K562 (cell line): Measurements from ENCODE around the gene MRPL27. TPM values are rescaled to one million over a fixed set of nuclear protein-coding genes. Genes with fewer than 3 reads are reported as not detected.

ENCODE experiments used
- IRF2 ChIP-seq: sonication (generic); formaldehyde crosslinking; IDR thresholded peaks from 2 replicates; pipeline ENCODE4 v1.8.1; 2022; ENCODE audit warnings: mild to moderate bottlenecking, missing genetic modification reagents
- MBD2 ChIP-seq: sonication (generic); IDR thresholded peaks from 2 replicates; pipeline ENCODE4 v1.6.1; 2016; ENCODE audit warnings: low read depth, borderline replicate concordance
- POLR2A ChIP-seq: fragments of 450-650 bp; conservative IDR thresholded peaks from 2 replicates; pipeline ENCODE4 v1.6.1; 2016
- SAP30 ChIP-seq: fragments of 200-600 bp; sonication (generic); IDR thresholded peaks from 2 replicates; pipeline ENCODE4 v1.6.1; 2012; ENCODE audit warnings: borderline replicate concordance, low read depth, mild to moderate bottlenecking, moderate library complexity, low read length, control low read depth, inconsistent platforms; ENCODE audit not compliant: insufficient read depth, poor library complexity, severe bottlenecking
- SIX5 ChIP-seq, 2 experiments: IDR thresholded peaks; 2 replicates each; pipeline ENCODE4 v1.6.1; 2011; ENCODE audit warnings: low read length in 2 of 2, borderline replicate concordance in 1 of 2, low read depth in 1 of 2, mild to moderate bottlenecking in 1 of 2, moderate library complexity in 1 of 2; ENCODE audit not compliant: insufficient read depth in 1 of 2
- SNRNP70 ChIP-seq: fragments of 200-400 bp; formaldehyde crosslinking; optimal IDR thresholded peaks from 2 replicates; pipeline ENCODE3; 2017; ENCODE audit warnings: low read depth, low read length
- SRF ChIP-seq, 2 experiments: fragments of 250-450, 450-650 bp in 1 of 2; sonication (Bioruptor Pico) in 1 of 2; sonication (generic) in 1 of 2; formaldehyde crosslinking; IDR thresholded peaks; 2 replicates each; pipeline versions ENCODE4 v1.5.0 to v1.5.1; 2020 to 2022; ENCODE audit warnings: mild to moderate bottlenecking in 1 of 2, missing genetic modification reagents in 1 of 2
- ZFX ChIP-seq: sonication (generic); formaldehyde crosslinking; IDR thresholded peaks from 2 replicates; pipeline ENCODE4 v1.8.0; 2022; ENCODE audit warnings: mild to moderate bottlenecking, missing genetic modification reagents, moderate library complexity
- ZNF589 ChIP-seq: fragments of 200-800 bp; sonication (Bioruptor generic); IDR thresholded peaks from 2 replicates; pipeline ENCODE4 v1.6.1; 2016; ENCODE audit warnings: low read depth, missing genetic modification characterization, missing compliant biosample characterization
- polyA plus RNA-seq, 8 experiments: library from polyadenylated mRNA; depleted of rRNA in 4 of 8; stranded (reverse) in 5 of 8; unstranded in 3 of 8; fragments of >200 nt; fragmentation: Nextera tagmentation in 2 of 8; fragmentation: Illumina TruSeq in 1 of 8; extraction: Ambion mirVana in 2 of 8; extraction: Trizol in 1 of 8; gene quantifications; 2 replicates each; pipeline versions ENCODE4 v1.2.1 to v1.2.3, GENCODE V29; 2011 to 2014; ENCODE audit warnings: inconsistent platforms in 1 of 8, missing spikeins in 1 of 8
- total RNA-seq, 7 experiments: library from RNA; depleted of rRNA in 6 of 7; stranded (reverse); fragments of >200 nt in 6 of 7; fragmentation: Illumina TruSeq in 2 of 7; extraction: Trizol in 2 of 7; gene quantifications; 2 replicates each; pipeline versions ENCODE4 v1.2.1 to v1.2.3, GENCODE V29; 2011 to 2021; ENCODE audit warnings: low replicate concordance in 1 of 7
- TF ChIP-seq, protein P1 (sequence below), 2 experiments: fragments of 450-650 bp; IDR thresholded peaks; 2 replicates each; pipeline ENCODE4 v1.6.1; 2016; ENCODE audit warnings: mild to moderate bottlenecking in 2 of 2, borderline replicate concordance in 1 of 2, low read depth in 1 of 2, moderate library complexity in 1 of 2
- TF ChIP-seq, protein P2 (sequence below): fragments of 450-650 bp; IDR thresholded peaks from 2 replicates; pipeline ENCODE4 v1.6.1; 2017; ENCODE audit warnings: antibody characterized with exemption, mild to moderate bottlenecking
- TF ChIP-seq, protein P3 (sequence below): fragments of 450-650 bp; IDR thresholded peaks from 2 replicates; pipeline ENCODE4 v1.6.1; 2017; ENCODE audit warnings: mild to moderate bottlenecking, moderate library complexity

Gene MRPL27
- total and polyA plus RNA-seq, 9 of the 15 experiments (the other 6 are each of a cell fraction or from before 2014, with no cell fraction given): 96.3 to 401 (median 142) TPM

DNA sequence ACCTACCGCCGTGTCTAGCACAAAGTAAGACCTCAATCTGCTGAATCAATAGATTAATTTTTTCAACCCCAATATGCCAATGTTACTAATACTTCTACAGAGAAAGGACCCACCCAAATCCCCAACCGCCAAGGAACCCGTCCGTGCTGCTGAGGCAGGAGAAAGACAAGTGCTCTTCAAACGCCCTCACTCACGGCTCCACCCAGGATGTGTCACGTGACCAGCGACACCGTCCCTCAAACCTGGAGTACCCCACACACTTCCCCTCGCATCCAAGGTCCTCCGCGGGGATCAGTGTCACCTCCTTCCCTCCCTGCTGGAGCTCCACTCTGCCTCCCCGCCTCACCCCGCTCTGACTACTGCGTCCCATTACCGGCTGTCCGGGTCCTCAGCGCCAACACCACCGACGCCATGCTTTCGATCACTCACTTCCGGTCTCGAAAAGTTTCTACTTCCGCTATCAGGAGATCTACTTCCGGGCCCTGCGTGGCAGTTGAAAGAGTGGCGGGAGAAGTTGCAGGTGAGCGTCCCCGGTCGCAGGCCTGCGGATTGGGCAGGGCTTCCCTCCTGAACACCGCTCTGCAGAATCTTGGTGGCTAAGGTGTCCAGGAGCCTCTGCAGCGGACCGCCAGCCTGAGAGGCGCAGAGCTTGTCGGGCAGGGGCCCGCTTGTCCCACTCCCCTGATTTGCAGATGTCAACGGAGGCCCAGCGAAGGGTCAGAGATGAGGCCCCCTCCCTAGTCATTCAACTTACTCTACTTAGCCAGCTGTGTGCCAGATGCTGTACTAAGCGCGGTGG lies at the start of gene MRPL27, which contains the start of gene EME1 (continued):
- TF ChIP-seq, protein P1, sequence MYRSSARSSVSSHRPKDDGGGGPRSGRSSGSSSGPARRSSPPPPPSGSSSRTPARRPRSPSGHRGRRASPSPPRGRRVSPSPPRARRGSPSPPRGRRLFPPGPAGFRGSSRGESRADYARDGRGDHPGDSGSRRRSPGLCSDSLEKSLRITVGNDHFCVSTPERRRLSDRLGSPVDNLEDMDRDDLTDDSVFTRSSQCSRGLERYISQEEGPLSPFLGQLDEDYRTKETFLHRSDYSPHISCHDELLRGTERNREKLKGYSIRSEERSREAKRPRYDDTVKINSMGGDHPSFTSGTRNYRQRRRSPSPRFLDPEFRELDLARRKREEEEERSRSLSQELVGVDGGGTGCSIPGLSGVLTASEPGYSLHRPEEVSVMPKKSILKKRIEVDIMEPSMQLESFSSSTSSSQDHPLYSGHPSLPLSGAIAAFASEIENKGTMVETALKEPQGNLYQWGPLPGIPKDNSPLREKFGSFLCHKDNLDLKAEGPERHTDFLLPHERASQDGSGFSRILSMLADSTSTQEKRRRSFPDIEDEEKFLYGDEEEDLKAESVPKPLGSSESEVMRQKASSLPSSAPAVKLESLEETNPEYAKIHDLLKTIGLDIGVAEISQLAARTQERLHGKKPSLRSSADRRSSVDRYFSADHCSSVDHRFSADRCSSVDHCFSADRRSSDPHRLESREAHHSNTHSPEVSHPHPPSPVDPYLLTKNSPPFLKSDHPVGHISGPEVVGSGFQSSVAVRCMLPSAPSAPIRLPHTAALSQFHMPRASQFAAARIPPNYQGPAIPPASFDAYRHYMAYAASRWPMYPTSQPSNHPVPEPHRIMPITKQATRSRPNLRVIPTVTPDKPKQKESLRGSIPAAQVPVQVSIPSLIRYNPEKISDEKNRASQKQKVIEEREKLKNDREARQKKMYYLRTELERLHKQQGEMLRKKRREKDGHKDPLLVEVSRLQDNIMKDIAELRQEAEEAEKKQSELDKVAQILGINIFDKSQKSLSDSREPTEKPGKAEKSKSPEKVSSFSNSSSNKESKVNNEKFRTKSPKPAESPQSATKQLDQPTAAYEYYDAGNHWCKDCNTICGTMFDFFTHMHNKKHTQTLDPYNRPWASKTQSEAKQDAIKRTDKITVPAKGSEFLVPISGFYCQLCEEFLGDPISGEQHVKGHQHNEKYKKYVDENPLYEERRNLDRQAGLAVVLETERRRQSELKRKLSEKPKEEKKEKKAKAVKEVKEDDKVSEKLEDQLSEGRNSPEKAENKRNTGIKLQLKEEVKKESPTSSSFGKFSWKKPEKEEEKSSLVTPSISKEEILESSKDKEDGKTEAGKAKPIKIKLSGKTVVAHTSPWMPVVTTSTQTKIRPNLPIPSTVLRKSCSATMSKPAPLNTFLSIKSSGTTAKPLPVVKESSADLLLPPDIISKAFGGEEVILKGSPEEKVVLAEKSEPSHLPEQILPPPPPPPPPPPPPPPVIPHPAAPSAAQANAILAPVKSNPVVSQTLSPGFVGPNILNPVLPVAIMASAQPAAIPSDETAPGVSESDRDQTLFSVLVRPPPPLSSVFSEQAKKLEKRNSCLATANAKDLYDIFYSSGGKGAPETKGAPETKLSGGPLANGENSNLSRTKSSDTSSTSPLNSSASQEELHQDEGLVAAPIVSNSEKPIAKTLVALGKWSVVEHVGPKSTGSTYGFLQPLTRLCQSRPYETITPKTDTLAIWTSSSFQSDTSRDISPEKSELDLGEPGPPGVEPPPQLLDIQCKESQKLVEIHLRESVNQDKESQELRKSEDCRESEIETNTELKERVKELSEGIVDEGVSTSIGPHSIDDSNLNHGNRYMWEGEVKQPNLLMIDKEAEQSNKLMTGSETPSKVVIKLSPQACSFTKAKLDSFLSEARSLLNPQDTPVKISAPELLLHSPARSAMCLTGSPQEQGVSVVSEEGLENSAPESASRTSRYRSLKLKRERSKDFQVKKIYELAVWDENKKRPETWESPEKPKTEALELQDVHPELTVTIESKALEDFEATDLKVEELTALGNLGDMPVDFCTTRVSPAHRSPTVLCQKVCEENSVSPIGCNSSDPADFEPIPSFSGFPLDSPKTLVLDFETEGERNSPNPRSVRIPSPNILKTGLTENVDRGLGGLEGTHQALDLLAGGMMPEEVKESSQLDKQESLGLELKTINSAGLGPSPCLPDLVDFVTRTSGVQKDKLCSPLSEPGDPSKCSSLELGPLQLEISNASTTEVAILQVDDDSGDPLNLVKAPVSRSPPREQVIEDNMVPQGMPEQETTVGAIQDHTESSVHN (IDR thresholded peaks at IDR 0.05; ENCODE audit: borderline replicate concordance in 1 of 2, low read depth in 1 of 2): peak in 1 of 2 experiments; percentile 76; a peak in 1 of 4 replicates
- TF ChIP-seq, protein P2, sequence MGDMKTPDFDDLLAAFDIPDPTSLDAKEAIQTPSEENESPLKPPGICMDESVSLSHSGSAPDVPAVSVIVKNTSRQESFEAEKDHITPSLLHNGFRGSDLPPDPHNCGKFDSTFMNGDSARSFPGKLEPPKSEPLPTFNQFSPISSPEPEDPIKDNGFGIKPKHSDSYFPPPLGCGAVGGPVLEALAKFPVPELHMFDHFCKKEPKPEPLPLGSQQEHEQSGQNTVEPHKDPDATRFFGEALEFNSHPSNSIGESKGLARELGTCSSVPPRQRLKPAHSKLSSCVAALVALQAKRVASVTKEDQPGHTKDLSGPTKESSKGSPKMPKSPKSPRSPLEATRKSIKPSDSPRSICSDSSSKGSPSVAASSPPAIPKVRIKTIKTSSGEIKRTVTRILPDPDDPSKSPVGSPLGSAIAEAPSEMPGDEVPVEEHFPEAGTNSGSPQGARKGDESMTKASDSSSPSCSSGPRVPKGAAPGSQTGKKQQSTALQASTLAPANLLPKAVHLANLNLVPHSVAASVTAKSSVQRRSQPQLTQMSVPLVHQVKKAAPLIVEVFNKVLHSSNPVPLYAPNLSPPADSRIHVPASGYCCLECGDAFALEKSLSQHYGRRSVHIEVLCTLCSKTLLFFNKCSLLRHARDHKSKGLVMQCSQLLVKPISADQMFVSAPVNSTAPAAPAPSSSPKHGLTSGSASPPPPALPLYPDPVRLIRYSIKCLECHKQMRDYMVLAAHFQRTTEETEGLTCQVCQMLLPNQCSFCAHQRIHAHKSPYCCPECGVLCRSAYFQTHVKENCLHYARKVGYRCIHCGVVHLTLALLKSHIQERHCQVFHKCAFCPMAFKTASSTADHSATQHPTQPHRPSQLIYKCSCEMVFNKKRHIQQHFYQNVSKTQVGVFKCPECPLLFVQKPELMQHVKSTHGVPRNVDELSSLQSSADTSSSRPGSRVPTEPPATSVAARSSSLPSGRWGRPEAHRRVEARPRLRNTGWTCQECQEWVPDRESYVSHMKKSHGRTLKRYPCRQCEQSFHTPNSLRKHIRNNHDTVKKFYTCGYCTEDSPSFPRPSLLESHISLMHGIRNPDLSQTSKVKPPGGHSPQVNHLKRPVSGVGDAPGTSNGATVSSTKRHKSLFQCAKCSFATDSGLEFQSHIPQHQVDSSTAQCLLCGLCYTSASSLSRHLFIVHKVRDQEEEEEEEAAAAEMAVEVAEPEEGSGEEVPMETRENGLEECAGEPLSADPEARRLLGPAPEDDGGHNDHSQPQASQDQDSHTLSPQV: peak; percentile 71
- TF ChIP-seq ZFX (CRISPR knock-in tag) (peak; percentile 94), SAP30 (peak; percentile 97), SRF (CRISPR knock-in tag; IDR thresholded peaks at IDR 0.05) (no peak), IRF2 (CRISPR knock-in tag) (no peak), SNRNP70 (no peak), MBD2 (peak; percentile 85), ZNF589 (no peak), SIX5 (IDR thresholded peaks at IDR 0.05; ENCODE audit: borderline replicate concordance in 1 of 2, insufficient read depth in 1 of 2, low read depth in 1 of 2, low read length in 2 of 2) (no peak), POLR2A (peak; percentile 98)
- TF ChIP-seq, protein P3, sequence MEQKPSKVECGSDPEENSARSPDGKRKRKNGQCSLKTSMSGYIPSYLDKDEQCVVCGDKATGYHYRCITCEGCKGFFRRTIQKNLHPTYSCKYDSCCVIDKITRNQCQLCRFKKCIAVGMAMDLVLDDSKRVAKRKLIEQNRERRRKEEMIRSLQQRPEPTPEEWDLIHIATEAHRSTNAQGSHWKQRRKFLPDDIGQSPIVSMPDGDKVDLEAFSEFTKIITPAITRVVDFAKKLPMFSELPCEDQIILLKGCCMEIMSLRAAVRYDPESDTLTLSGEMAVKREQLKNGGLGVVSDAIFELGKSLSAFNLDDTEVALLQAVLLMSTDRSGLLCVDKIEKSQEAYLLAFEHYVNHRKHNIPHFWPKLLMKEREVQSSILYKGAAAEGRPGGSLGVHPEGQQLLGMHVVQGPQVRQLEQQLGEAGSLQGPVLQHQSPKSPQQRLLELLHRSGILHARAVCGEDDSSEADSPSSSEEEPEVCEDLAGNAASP: no peak
